HepG2 (cell line): ENCODE data around the gene ZNF488. TPM values are rescaled to one million over a fixed set of nuclear protein-coding genes. Genes with fewer than 3 reads are reported as not detected.

ENCODE experiments used
- ATAC-seq: fragments of 200-7000 bp; cut with Tn5 transposase; 3 replicates; pipeline ENCODE4 v1.9.1; 2020; ENCODE audit warnings: mild to moderate bottlenecking, moderate library complexity
- BruUV-seq: library from RNA; stranded (reverse); fragments of 400-500 nt; replicated peaks from 2 replicates; lab custom pipeline; 2021; lab: Mats Ljungman, UMichigan
- CTCF ChIA-PET: fragments of 300-600 bp; formaldehyde crosslinking; extraction: SDS; loops from one replicate; lab custom pipeline; 2021; ENCODE audit warnings: low total read pairs, inconsistent platforms, low intra/inter-chr PET ratio; lab: Yijun Ruan, JAX
- POLR2A ChIA-PET: fragments of 350-600 bp; sonication (Branson Sonifier 250); formaldehyde crosslinking; loops from one replicate; lab custom pipeline; 2020; ENCODE audit warnings: antibody characterized with exemption, inconsistent platforms; lab: Yijun Ruan, JAX
- DNase-seq: peaks from one replicate; pipeline ENCODE4 v3.0.0-alpha.2; 2015; ENCODE audit warnings: low spot score
- FAIRE-seq: peaks from 3 replicates; lab custom pipeline; 2011; peaks lifted over from hg19 to GRCh38; lab: Jason Lieb, UNC
- H2AFZ ChIP-seq: one replicate; pipeline ENCODE4 v1.6.1; 2011; ENCODE audit warnings: low read length, inconsistent platforms
- H3K27ac ChIP-seq: fragments of 300-600 bp; 3 replicates; pipeline ENCODE4 v1.8.0; 2011; ENCODE audit warnings: mixed run types, mild to moderate bottlenecking, mixed read lengths, low read length, inconsistent platforms; ENCODE audit not compliant: insufficient read depth; ENCODE audit errors: extremely low read length
- H3K27me3 ChIP-seq, 2 experiments: fragments of 200-600 bp in 1 of 2; 2 replicates in 1 of 2; 3 replicates in 1 of 2; pipeline versions ENCODE4 v1.6.0 to v1.8.0; 2011; ENCODE audit warnings: low read length in 2 of 2, mild to moderate bottlenecking in 2 of 2, moderate library complexity in 2 of 2, inconsistent platforms in 1 of 2; ENCODE audit not compliant: insufficient read depth in 2 of 2, control insufficient read depth in 1 of 2
- H3K36me3 ChIP-seq, 2 experiments: fragments of 200-600 bp in 1 of 2; replicated peaks in 1 of 2; 2 replicates in 1 of 2; 3 replicates in 1 of 2; pipeline versions ENCODE4 v1.5.1 to v1.8.0; 2011; ENCODE audit warnings: low read length in 2 of 2, inconsistent platforms in 1 of 2; ENCODE audit not compliant: insufficient read depth in 2 of 2, control insufficient read depth in 1 of 2
- H3K4me1 ChIP-seq: 2 replicates; pipeline ENCODE4 v1.5.1; 2012; ENCODE audit warnings: low read length, inconsistent platforms; ENCODE audit not compliant: insufficient read depth
- H3K4me2 ChIP-seq: 2 replicates; pipeline ENCODE4 v1.6.0; 2011; ENCODE audit warnings: low read depth, low read length, inconsistent platforms
- H3K4me3 ChIP-seq, 3 experiments: fragments of 200-600 bp in 1 of 3; sonication (generic), shearing (Covaris generic) in 1 of 3; replicated peaks in 1 of 3; 2 replicates each; pipeline ENCODE4 v1.5.1; 2011 to 2016; ENCODE audit warnings: low read length in 3 of 3, inconsistent platforms in 2 of 3, low read depth in 2 of 3, mild to moderate bottlenecking in 2 of 3, control low read depth in 1 of 3, mixed read lengths in 1 of 3; ENCODE audit not compliant: insufficient read depth in 1 of 3
- H3K79me2 ChIP-seq: one replicate; pipeline ENCODE4 v1.6.1; 2011; ENCODE audit warnings: low read length, inconsistent platforms; ENCODE audit not compliant: insufficient read depth
- H3K9ac ChIP-seq: 2 replicates; pipeline ENCODE4 v1.6.0; 2011; ENCODE audit warnings: mild to moderate bottlenecking, low read depth, low read length, inconsistent platforms; ENCODE audit not compliant: insufficient read depth
- H3K9me3 ChIP-seq: 2 replicates; pipeline ENCODE4 v1.5.1; 2012; ENCODE audit warnings: mild to moderate bottlenecking, low read length
- H4K20me1 ChIP-seq: 2 replicates; pipeline ENCODE4 v1.6.0; 2011; ENCODE audit warnings: inconsistent platforms, mild to moderate bottlenecking, low read length, moderate library complexity; ENCODE audit not compliant: insufficient read depth
- ARID4A ChIP-seq: sonication (generic); formaldehyde crosslinking; IDR thresholded peaks from 2 replicates; pipeline ENCODE4 v1.5.0; 2020; ENCODE audit warnings: mild to moderate bottlenecking, missing genetic modification reagents, borderline replicate concordance
- CHD2 ChIP-seq: IDR thresholded peaks from 2 replicates; pipeline ENCODE4 v1.6.1; 2011; ENCODE audit warnings: low read depth, low read length, improper control_type of control experiment
- HOXD1 ChIP-seq: sonication (generic); formaldehyde crosslinking; IDR thresholded peaks from 2 replicates; pipeline ENCODE4 v1.5.0; 2020; ENCODE audit warnings: missing genetic modification reagents
- IRX3 ChIP-seq: sonication (generic); formaldehyde crosslinking; IDR thresholded peaks from 2 replicates; pipeline ENCODE4 v1.8.1; 2023; ENCODE audit warnings: mild to moderate bottlenecking, low read depth, missing genetic modification reagents, borderline replicate concordance
- RFX3 ChIP-seq: IDR thresholded peaks from 2 replicates; pipeline ENCODE4 v1.6.1; 2016; ENCODE audit warnings: missing biosample characterization, missing genetic modification reagents
- SIN3A ChIP-seq: IDR thresholded peaks from 2 replicates; pipeline ENCODE4 v1.6.1; 2011; ENCODE audit warnings: low read depth, mild to moderate bottlenecking, control low read depth, low read length, borderline replicate concordance
- SNAPC2 ChIP-seq: sonication (generic); formaldehyde crosslinking; IDR thresholded peaks from 2 replicates; pipeline ENCODE4 v1.8.1; 2022; ENCODE audit warnings: mild to moderate bottlenecking, missing genetic modification reagents
- SPEN ChIP-seq: sonication (generic); formaldehyde crosslinking; IDR thresholded peaks from 2 replicates; pipeline ENCODE4 v1.5.1; 2020; ENCODE audit warnings: low read depth, mild to moderate bottlenecking, missing genetic modification reagents
- ZNF121 ChIP-seq: sonication (generic); formaldehyde crosslinking; IDR thresholded peaks from 2 replicates; pipeline ENCODE4 v1.5.0; 2020; ENCODE audit warnings: mild to moderate bottlenecking, missing genetic modification reagents
- ZNF275 ChIP-seq: sonication (generic); formaldehyde crosslinking; IDR thresholded peaks from 2 replicates; pipeline ENCODE4 v1.8.0; 2022; ENCODE audit warnings: missing genetic modification reagents, mild to moderate bottlenecking, inconsistent platforms, borderline replicate concordance
- ZNF484 ChIP-seq: sonication (generic); formaldehyde crosslinking; IDR thresholded peaks from 2 replicates; pipeline ENCODE4 v1.5.1; 2020; ENCODE audit warnings: mild to moderate bottlenecking, low read depth, missing genetic modification reagents, borderline replicate concordance
- ZNF616 ChIP-seq: sonication (generic); formaldehyde crosslinking; IDR thresholded peaks from 2 replicates; pipeline ENCODE4 v1.5.0; 2020; ENCODE audit warnings: low read depth, mild to moderate bottlenecking, missing genetic modification reagents
- ZNF780A ChIP-seq: sonication (generic); formaldehyde crosslinking; IDR thresholded peaks from 2 replicates; pipeline ENCODE4 v1.8.0; 2022; ENCODE audit warnings: mild to moderate bottlenecking, missing genetic modification reagents, moderate library complexity
- ZSCAN12 ChIP-seq: sonication (generic); formaldehyde crosslinking; IDR thresholded peaks from 2 replicates; pipeline ENCODE4 v1.9.0; 2021; ENCODE audit warnings: mild to moderate bottlenecking, missing genetic modification reagents
- ZSCAN29 ChIP-seq: sonication (generic); formaldehyde crosslinking; conservative IDR thresholded peaks from 2 replicates; pipeline ENCODE4 v1.4.0; 2020; ENCODE audit warnings: mild to moderate bottlenecking, missing genetic modification reagents
- WGBS: methylation state at CpG from one replicate; pipeline ENCODE4 v1.1.6; 2017; ENCODE audit warnings: low lambda C conversion rate; 5-methylcytosine and 5-hydroxymethylcytosine counted together
- in situ Hi-C: cut with HindIII; loops from 2 replicates; pipeline ENCODE4 v1.10.0; 2017; ENCODE audit warnings: low pct_unique_long_range_greater_than_20kb; ENCODE audit not compliant: extremely low pct_ligation_motif_present
- intact Hi-C: fragments of 100-400 bp; cut with micrococcal nuclease; formaldehyde crosslinking; loops from one replicate; pipeline ENCODE4 v1.10.0; 2022; ENCODE audit not compliant: unreplicated experiment
- polyA plus RNA-seq, 8 experiments: library from polyadenylated mRNA; depleted of rRNA in 3 of 8; stranded (reverse) in 7 of 8; unstranded in 1 of 8; fragments of >200 nt; fragmentation: Illumina TruSeq in 4 of 8; extraction: Trizol in 4 of 8; gene quantifications; 2 replicates each; pipeline versions ENCODE4 v1.2.1 to v1.2.3, GENCODE V29; 2011 to 2016; ENCODE audit warnings: low read depth in 4 of 8, missing spikeins in 1 of 8, mixed read lengths in 1 of 8; ENCODE audit not compliant: insufficient read depth in 1 of 8
- total RNA-seq, 5 experiments: library from RNA; depleted of rRNA; stranded (reverse); fragments of >200 nt; fragmentation: Illumina TruSeq; extraction: Trizol; gene quantifications; 2 replicates each; pipeline ENCODE4 v1.2.3, GENCODE V29; 2016; ENCODE audit warnings: low read depth in 1 of 5

Gene ZNF488
- total and polyA plus RNA-seq, 2 of the 13 experiments (the other 11 are each of a cell fraction or from before 2014, with no cell fraction given) = 0.13 to 0.15 TPM

GRCh38 chr10:47404937-47405336 is 20.8 kb upstream of the ZNF488 start:
- ChIA-PET CTCF (no interaction called here), POLR2A (no interaction called here)
- intact Hi-C loops (no loop called here), in situ Hi-C loops (no loop called here)
- Histone ChIP-seq H3K27me3 (no peaks in the 10 kb centered on the region), H3K4me3 (no peak overlapping the region), H3K9me3 (no peaks in the 10 kb centered on the region), H3K9ac (no peak overlapping the region), H3K36me3 (no peaks in the 10 kb centered on the region), H4K20me1 (no peaks in the 10 kb centered on the region), H3K79me2 (no peaks in the 10 kb centered on the region), H3K4me1 (peaks cover 38% of the 10 kb centered on the region), H3K27ac (no peak overlapping the region), H2AFZ (no peak overlapping the region), H3K4me2 (no peak overlapping the region)
- no peak for FAIRE-seq
- no peak for DNase-seq
- WGBS = 54% methylated on average over 2 of the region's 2 CpGs
- BruUV-seq = no TSS peak
- ATAC-seq = no peak
- no peak for TF ChIP-seq SIN3A
- no peak for TF ChIP-seq ZNF275 (CRISPR knock-in tag)
- no peak for TF ChIP-seq SPEN (CRISPR knock-in tag)
- TF ChIP-seq ZNF780A (CRISPR knock-in tag) = no peak
- TF ChIP-seq SNAPC2 (CRISPR knock-in tag) = no peak
- no peak for TF ChIP-seq ZSCAN29 (CRISPR knock-in tag)
- no peak for TF ChIP-seq ZNF121 (CRISPR knock-in tag)
- TF ChIP-seq ZNF616 (CRISPR knock-in tag) = no peak
- no peak for TF ChIP-seq IRX3
- no peak for TF ChIP-seq RFX3
- TF ChIP-seq HOXD1 (CRISPR knock-in tag) = no peak
- no peak for TF ChIP-seq ZSCAN12 (CRISPR knock-in tag)
- no peak for TF ChIP-seq ZNF484 (CRISPR knock-in tag)
- TF ChIP-seq CHD2 = no peak
- TF ChIP-seq ARID4A = no peak
